Small intestine (tissue), 7 donors: ENCODE data around the gene TEX101. TPM values are rescaled to one million over a fixed set of nuclear protein-coding genes. Genes with fewer than 3 reads are reported as not detected.
"Not testable (repeated sequence)": the region's sequence is repeated elsewhere in the genome, so short reads cannot be mapped to it uniquely, and the experiment has no call there.

ENCODE experiments used
- DNase-seq, 2 donors: peaks; one replicate each; pipeline versions ENCODE4 v3.0.0 to v3.0.0-alpha.2; 2013
- FAIRE-seq: peaks from 2 replicates; lab custom pipeline; 2012; peaks lifted over from hg19 to GRCh38; lab: Jason Lieb, UNC
- H3K27ac ChIP-seq, 3 donors: one replicate each; pipeline ENCODE4 v1.5.1; 2013; ENCODE audit warnings: low read length in 2 of 3, mild to moderate bottlenecking in 2 of 3, control low read depth in 1 of 3, inconsistent platforms in 1 of 3, low read depth in 1 of 3, moderate library complexity in 1 of 3
- H3K27me3 ChIP-seq, 3 donors: one replicate each; pipeline ENCODE4 v1.6.1; 2013; ENCODE audit warnings: low read length in 3 of 3, inconsistent platforms in 1 of 3; ENCODE audit not compliant: control insufficient read depth in 3 of 3, insufficient read depth in 3 of 3
- H3K36me3 ChIP-seq, 3 donors: one replicate each; pipeline ENCODE4 v1.6.1; 2013; ENCODE audit warnings: low read length in 3 of 3, inconsistent platforms in 1 of 3, low read depth in 1 of 3, mild to moderate bottlenecking in 1 of 3, moderate library complexity in 1 of 3; ENCODE audit not compliant: control insufficient read depth in 3 of 3, insufficient read depth in 2 of 3
- H3K4me1 ChIP-seq, 3 donors: one replicate each; pipeline ENCODE4 v1.6.1; 2013; ENCODE audit warnings: low read length in 2 of 3, inconsistent platforms in 1 of 3, low read depth in 1 of 3, mild to moderate bottlenecking in 1 of 3, moderate library complexity in 1 of 3; ENCODE audit not compliant: control insufficient read depth in 3 of 3, insufficient read depth in 2 of 3
- H3K4me3 ChIP-seq, 3 donors: one replicate each; pipeline ENCODE4 v1.5.1; 2013; ENCODE audit warnings: low read length in 3 of 3, control low read depth in 1 of 3, inconsistent platforms in 1 of 3, low read depth in 1 of 3, mild to moderate bottlenecking in 1 of 3, moderate library complexity in 1 of 3
- H3K9me3 ChIP-seq, 2 donors: one replicate each; pipeline ENCODE4 v1.6.1; 2013; ENCODE audit warnings: low read depth in 1 of 2, low read length in 1 of 2; ENCODE audit not compliant: control insufficient read depth in 2 of 2, insufficient read depth in 1 of 2
- WGBS, 3 donors: extraction: QIAGEN DNeasy Blood & Tissue Kit; methylation state at CpG; one replicate each; pipeline ENCODE4 v1.1.7; 2013; 5-methylcytosine and 5-hydroxymethylcytosine counted together
- polyA plus RNA-seq, 4 donors: library from polyadenylated mRNA; stranded (reverse) in 3 of 4; unstranded in 1 of 4; fragments of 200-250 nt in 3 of 4; fragments of 120-200 nt in 1 of 4; gene quantifications; one replicate each; pipeline versions ENCODE4 v1.2.1 to v1.2.3, GENCODE V29; 2013
- donor health status: healthy with polysubstance abuse.
- donor health status: control.
- donor health status: control.
- donor health status: Bipolar disorder and iron deficiency.
- donor health status: healthy.

The TEX101 gene
- polyA plus RNA-seq, 4 donors: not detected

DNA sequence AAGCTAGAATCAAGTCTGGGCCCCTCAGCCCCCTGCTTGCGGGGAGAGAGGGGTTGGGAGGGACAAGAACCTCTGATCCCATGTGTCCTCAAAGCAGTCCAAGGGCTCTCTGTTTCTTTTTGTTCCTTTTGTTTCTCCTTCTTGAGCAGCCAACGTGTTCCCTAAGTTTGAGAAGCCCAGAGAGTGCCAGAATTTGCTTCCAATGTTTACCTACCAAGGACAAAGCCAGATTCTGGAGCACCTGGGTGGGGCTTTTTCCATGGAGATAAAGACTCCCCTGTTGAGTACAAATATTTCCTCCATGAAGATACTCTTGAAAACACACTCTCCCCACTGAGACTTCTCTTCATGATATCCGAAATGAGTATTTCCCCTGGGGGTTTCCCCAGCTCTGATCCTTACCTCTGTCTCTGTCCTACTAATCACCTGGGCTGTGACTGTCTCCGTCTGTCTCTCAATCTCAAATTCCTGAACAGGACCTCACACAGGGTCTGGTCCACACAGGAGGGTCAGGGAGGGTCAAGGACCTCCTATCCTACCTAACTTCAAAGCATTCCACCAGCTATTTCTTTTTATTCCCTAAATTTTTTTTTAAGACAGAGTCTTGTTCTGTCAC, 33.8 kb upstream of the TEX101 start:
- Histone ChIP-seq H3K4me3 (no peak overlapping the region), H3K36me3 (no peaks in the 10 kb centered on the region), H3K27me3 (peaks cover 0 to 5% (median 0%) of the 10 kb centered on the region in 3 donors), H3K27ac (no peak overlapping the region), H3K9me3 (no peaks in the 10 kb centered on the region), H3K4me1 (no peaks in the 10 kb centered on the region)
- 47 to 58% (median 54%) methylated on average over 4 of the region's 4 CpGs for WGBS, 3 donors
- DNase-seq (no peak), FAIRE-seq (no peak)

DNA sequence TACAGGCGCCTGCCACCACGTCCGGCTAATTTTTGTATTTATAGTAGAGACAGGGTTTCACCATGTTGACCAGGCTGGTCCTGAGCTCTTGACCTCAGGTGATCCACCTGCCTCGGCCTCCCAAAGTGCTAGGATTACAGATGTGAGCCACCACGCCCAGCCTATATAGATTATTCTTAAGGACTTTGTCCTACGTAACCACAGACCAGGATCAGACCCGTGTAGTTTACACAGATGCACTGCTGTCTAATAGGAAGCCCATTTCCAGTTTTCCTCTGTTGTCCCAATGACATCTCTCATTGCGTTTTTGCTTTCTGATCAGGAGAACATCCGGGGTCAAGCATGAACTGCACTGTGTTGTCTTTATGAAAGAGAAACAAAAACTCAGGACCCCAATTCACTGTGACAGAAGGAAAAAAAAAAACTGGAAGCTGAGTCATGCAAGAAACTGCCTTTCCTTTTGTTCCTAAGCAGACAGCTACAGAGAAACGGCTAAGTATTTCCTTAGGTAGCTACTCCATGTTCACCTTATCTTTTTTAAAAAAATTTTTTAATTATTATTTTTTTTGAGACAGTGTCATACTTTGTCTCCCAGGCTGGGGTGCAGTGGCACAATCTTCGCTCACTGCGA, 32.0 kb upstream of the TEX101 start:
- not testable (repeated sequence) for H3K4me3 ChIP-seq, H3K27me3 ChIP-seq, H3K36me3 ChIP-seq, FAIRE-seq, H3K4me1 ChIP-seq, H3K9me3 ChIP-seq, H3K27ac ChIP-seq
- WGBS, 3 donors: 33 to 47% (median 45%) methylated on average over 11 to 12 of the region's 12 CpGs
- peak in 1 of 2 donors; percentile 35 for DNase-seq

DNA sequence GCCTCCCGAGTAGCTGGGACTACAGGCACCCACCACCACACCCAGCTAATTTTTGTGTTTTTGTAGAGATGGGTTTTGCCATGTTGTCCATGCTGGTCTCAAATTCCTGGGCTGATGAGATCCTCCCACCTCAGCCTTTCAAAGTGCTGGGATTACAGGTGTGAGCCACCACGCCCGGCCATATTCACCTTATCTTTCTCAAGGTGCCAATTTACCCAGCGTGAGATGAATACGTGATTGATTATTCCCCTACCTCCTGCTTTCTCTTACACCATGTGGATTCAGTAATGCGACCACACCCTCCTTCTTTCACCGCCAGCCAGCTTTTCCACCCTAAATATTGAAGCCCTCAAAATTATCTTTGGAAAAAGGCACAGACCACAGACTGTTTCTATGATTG, 31.4 kb upstream of the TEX101 start:
- H3K4me1 ChIP-seq, H3K36me3 ChIP-seq, FAIRE-seq, H3K9me3 ChIP-seq, H3K27ac ChIP-seq, H3K4me3 ChIP-seq, H3K27me3 ChIP-seq: not testable (repeated sequence)
- WGBS, 3 donors: 22 to 62% (median 40%) methylated on average over 7 of the region's 7 CpGs
- peak in 1 of 2 donors; percentile 13 for DNase-seq

DNA sequence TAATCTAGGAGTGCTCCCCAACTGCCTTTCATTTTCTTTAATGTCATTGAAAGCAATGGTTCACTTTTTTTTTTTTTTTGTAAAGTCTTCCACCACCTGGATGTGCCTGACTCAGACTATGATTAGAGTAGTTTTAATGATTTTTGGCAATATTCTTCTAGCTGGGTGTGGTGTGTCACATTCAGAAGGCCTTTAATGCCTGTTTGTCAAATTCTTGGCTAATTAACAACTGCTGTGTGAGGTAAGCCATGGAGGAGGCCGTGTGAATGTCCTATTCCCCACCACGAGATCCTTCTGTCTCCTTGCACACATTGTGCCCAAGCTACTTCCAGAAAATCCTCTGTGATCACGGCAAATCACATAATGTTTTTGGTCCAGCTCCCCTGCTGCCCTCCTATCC, 30.9 kb upstream of the TEX101 start:
- not testable (repeated sequence) for FAIRE-seq
- WGBS, 3 donors: 54 to 72% (median 65%) methylated on average over 3 of the region's 3 CpGs

DNA sequence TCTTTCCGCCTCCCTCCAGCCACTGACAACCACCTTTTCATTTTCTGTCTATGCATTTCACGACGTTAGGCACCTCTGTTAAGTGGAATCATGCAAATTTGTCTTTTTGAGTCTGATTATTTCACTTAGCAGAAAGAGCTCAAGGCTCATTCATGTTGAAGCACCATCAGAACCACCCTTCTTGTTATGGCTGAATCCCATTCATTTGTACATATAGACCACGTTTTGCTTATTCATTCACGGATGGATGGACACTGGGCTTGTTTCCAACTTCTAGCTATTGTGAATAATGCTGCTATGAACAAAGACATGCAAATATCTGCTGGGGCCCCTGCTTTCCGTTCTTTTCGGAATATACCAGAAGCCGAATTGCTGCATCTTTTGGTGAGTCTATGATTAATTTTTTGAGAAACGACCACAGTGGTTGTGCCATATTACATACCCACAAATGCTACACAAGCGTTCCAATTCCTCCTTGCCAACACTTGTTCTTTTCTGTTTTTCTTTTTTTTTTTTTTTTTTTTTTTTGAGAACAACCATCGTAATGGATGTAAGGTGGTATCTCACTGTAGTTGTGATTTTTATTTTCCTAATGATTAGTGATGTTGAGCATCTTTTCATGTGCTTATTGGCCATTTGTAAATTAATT, 23.7 kb upstream of the TEX101 start:
- 81 to 85% (median 82%) methylated on average over 11 of the region's 11 CpGs for WGBS, 3 donors
- not testable (repeated sequence) for H3K9me3 ChIP-seq, DNase-seq, H3K27ac ChIP-seq, H3K4me1 ChIP-seq, H3K4me3 ChIP-seq, H3K36me3 ChIP-seq, H3K27me3 ChIP-seq
- FAIRE-seq: peak; percentile 10

More for the DNA sequence above, 30.9 kb upstream of the TEX101 start:
- H3K4me3 ChIP-seq, H3K36me3 ChIP-seq, H3K27me3 ChIP-seq, DNase-seq, H3K27ac ChIP-seq, H3K9me3 ChIP-seq, H3K4me1 ChIP-seq: not testable (repeated sequence)

DNA sequence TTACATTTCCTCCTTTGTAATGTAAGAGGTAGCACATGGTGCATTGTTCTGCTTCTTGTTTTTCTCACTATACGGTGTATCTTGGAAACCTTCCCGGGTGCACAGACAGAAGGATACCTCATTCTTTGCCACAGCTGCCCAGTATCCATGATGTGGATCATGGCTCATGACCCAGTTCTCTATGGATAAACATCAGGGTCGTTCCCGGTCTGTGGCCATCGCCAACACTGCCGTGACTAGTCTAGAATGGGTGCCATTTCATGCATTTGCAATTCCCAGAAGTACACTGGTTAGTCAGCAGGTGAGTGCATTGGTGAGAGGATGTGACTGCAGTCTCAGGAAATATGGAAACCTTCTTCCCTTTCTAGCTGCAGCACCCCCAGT, 23.1 kb upstream of the TEX101 start:
- not testable (repeated sequence) for H3K27me3 ChIP-seq, DNase-seq, H3K9me3 ChIP-seq, H3K36me3 ChIP-seq, H3K4me3 ChIP-seq, H3K4me1 ChIP-seq, H3K27ac ChIP-seq, FAIRE-seq
- WGBS, 3 donors: 87 to 90% (median 89%) methylated on average over 6 of the region's 6 CpGs

DNA sequence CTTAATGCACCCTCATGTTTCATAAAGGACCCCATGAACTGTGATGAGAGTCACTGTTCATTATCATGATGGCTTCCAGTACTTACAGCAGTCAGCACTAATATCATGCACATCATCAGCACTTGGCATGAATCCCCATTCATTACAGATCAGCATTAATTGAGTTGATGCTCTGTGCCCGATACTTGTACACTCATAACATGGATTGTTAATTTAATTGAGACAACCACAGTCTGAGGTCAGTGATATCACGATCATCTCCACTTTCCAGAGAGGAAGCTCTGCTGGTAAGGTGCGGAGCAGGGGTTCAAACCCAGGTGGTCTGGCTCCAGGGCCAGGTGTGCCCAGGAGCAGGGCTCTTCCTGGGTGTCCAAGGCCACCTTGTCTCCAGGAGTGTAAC, 21.2 kb upstream of the TEX101 start:
- not testable (repeated sequence) for FAIRE-seq, H3K9me3 ChIP-seq, H3K36me3 ChIP-seq, H3K4me3 ChIP-seq, H3K4me1 ChIP-seq, H3K27ac ChIP-seq, H3K27me3 ChIP-seq, DNase-seq
- 58 to 69% (median 58%) methylated on average over 3 of the region's 3 CpGs for WGBS, 3 donors

DNA sequence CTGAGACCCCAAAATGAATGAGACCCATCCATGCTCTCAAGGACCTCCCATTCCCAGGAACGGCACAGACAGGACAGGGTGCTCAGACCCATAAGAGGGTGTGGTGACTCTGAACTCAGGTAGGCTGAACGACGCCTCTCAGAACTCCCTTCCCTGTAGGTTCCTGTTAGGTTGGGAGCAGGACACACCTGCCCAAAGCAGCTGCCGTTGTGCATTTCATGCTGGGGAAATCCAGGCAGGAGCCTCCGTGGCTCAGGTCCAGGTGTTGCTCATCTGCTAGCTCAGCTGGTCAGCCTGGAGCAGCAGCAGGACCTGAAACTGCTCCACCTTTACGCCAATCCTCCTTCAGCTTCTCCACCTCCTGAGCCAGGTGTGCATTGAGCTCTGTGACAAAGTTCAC, 19.1 kb upstream of the TEX101 start:
- Histone ChIP-seq H3K4me3 (no peak overlapping the region), H3K27ac (no peak overlapping the region), H3K36me3 (no peaks in the 10 kb centered on the region), H3K27me3 (no peaks in the 10 kb centered on the region), H3K9me3 (no peaks in the 10 kb centered on the region), H3K4me1 (peaks cover 0 to 2% (median 0%) of the 10 kb centered on the region in 3 donors)
- peak in 1 of 2 donors; percentile 32 for DNase-seq
- FAIRE-seq: no peak
- WGBS, 3 donors: 9 to 57% (median 29%) methylated on average over 6 of the region's 6 CpGs
